ENCODE data around the gene KRT76.

The KRT76 gene

DNA sequence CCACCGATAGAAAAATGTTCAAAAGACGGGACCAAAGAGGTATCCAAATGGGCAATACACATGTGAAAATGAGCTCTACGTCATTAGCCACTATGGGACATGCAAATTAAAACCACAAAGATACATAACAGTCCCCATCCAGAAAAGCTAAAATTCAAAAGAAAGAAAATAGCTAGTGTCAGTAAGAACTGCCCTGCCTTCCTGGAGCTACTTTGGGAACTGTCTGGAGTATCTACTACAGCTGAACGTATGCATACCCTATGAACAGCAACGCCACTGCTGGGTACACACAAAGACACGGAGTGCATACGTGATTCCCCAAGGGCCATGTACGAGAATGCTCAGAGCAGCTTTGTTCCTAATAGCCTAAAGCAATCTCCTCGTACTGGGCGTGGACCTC, 48.0 kb downstream of the KRT76 start:
- in situ Hi-C loops (cut with MboI; ENCODE audit: low pct_unique_long_range_greater_than_20kb, low sequenced_read_pairs, unreplicated experiment) = no loop called here
- TF ChIP-seq, protein P1, sequence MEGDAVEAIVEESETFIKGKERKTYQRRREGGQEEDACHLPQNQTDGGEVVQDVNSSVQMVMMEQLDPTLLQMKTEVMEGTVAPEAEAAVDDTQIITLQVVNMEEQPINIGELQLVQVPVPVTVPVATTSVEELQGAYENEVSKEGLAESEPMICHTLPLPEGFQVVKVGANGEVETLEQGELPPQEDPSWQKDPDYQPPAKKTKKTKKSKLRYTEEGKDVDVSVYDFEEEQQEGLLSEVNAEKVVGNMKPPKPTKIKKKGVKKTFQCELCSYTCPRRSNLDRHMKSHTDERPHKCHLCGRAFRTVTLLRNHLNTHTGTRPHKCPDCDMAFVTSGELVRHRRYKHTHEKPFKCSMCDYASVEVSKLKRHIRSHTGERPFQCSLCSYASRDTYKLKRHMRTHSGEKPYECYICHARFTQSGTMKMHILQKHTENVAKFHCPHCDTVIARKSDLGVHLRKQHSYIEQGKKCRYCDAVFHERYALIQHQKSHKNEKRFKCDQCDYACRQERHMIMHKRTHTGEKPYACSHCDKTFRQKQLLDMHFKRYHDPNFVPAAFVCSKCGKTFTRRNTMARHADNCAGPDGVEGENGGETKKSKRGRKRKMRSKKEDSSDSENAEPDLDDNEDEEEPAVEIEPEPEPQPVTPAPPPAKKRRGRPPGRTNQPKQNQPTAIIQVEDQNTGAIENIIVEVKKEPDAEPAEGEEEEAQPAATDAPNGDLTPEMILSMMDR (IDR thresholded peaks at IDR 0.05; ENCODE audit: extremely low read depth, insufficient read depth, missing control alignments) = no peak
- no peak for DNase-seq (ENCODE audit: low spot score)

DNA sequence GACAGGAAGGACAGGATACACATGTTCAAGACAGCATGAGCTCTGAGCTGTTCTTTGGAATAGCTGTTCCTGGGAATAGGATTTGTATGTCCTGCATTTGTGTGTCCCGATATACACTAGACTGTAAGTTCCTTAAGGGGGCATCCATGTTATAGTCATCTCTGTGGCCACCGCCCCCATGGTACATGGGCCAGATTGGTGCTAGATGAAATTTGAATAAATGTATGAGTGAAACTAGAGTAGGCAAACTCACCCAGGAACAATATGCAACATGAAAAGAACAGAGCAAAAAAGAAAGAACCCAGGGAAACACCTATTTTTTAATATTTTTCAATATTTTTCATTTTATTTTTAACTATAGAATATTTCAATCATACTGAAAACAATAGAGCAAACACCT, 48.8 kb downstream of the KRT76 start:
- in situ Hi-C loops (cut with MboI; ENCODE audit: low pct_unique_long_range_greater_than_20kb, low sequenced_read_pairs, unreplicated experiment) = no loop called here
- TF ChIP-seq, protein P1 (IDR thresholded peaks at IDR 0.05; ENCODE audit: extremely low read depth, insufficient read depth, missing control alignments) = no peak
- no peak for DNase-seq (ENCODE audit: low spot score)

DNA sequence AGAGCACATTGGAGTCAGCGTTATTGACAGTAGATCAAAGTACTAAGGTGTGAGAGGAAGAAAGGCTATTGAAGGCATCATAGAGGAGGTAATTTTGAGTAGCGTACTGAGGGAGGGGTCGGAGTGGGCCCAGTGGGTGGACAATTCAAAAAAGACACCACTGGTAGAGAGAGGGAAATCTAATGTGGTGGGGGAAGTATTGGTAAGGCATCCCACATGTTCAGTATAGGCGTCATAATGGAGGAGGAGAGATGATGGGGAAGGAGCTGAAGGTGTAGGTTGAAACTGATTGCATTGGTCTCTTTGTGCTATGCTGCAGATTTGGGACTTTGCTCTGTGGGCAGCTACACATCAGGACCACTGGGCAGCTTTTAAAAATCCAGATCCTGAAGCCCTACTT, 50.1 kb downstream of the KRT76 start:
- no peak for DNase-seq (ENCODE audit: low spot score)
- TF ChIP-seq, protein P1 (IDR thresholded peaks at IDR 0.05; ENCODE audit: extremely low read depth, insufficient read depth, missing control alignments) = no peak
- in situ Hi-C loops (cut with MboI; ENCODE audit: low pct_unique_long_range_greater_than_20kb, low sequenced_read_pairs, unreplicated experiment) = no loop called here

DNA sequence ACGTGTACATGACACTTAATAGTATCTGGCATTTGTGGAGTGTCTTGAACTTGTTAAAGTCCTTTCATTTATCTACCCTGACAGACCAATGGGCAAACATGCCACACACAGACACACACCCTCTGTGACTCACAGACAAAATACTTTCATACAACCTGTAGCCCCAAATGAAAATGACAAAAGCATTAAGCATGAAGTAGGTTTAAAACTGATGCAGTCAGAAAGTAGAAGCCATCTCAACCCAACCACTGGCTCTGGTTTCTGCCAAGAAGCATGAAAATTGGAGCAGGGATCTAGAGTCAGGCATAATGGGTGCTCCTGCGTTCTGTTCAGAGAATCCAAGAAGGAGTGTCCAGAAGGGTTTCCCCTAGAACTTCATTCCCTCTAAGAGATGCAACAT, 50.7 kb downstream of the KRT76 start:
- in situ Hi-C loops (cut with MboI; ENCODE audit: low pct_unique_long_range_greater_than_20kb, low sequenced_read_pairs, unreplicated experiment) = no loop called here
- TF ChIP-seq, protein P1 (IDR thresholded peaks at IDR 0.05; ENCODE audit: extremely low read depth, insufficient read depth, missing control alignments) = no peak
- DNase-seq (ENCODE audit: low spot score) = no peak

DNA sequence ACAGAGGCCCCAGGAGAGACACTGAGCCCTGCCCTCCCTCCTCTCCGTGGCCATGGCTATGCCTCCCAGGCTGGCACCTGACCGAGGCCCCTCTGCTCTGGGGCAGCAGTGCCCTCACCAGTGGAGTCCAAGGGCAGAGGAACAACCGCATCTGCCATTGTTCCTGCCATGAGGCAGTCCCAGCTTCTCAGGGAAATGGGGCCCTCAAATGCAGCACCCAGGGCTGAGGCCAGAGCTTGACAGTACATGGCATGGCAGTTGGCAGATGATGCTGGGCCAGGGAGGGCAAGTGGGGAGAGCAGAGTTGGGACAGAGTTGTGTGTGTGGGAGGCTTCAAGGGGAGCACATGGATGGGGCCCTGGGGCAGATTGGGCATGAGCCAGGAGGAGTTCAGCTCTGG, 52.8 kb downstream of the KRT76 start:
- in situ Hi-C loops (cut with MboI; ENCODE audit: low pct_unique_long_range_greater_than_20kb, low sequenced_read_pairs, unreplicated experiment) = no loop called here
- TF ChIP-seq, protein P1 (IDR thresholded peaks at IDR 0.05; ENCODE audit: extremely low read depth, insufficient read depth, missing control alignments) = no peak
- no peak for DNase-seq (ENCODE audit: low spot score)

DNA sequence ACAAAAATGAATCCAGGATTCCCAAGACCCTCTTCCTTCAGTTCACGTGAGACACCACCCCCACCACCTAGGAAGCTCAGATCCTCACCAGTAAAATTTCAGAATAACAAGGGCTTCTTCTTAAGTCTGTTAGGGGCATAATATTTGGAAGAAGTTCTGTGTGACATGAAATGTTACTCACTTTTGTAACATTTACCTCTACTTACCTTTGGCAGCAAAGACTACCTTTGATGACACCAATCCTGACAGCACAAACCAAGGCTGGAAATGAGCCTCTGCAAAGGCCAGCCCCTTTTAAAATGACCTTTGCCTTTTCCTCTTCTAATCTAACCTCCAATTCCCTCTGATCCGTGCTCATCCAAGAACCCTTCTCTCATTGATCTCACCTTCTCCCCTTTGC, 54.5 kb downstream of the KRT76 start:
- DNase-seq (ENCODE audit: low spot score) = no peak
- TF ChIP-seq, protein P1 (IDR thresholded peaks at IDR 0.05; ENCODE audit: extremely low read depth, insufficient read depth, missing control alignments) = no peak
- in situ Hi-C loops (cut with MboI; ENCODE audit: low pct_unique_long_range_greater_than_20kb, low sequenced_read_pairs, unreplicated experiment) = no loop called here

Data from GM13977 (cell line).